Measurements from ENCODE around the gene TMEM132E.

Gene TMEM132E

GRCh38 chr17:34615326-34615725, 35.9 kb downstream of the TMEM132E start:
- CTCF ChIA-PET = interaction anchor here (1.3 kb wide), 1 partner anchor 30 kb away, joined by 3 read pairs; no protein-coding TSS in a partner anchor
- no peak for DNase-seq (ENCODE audit: extremely low spot score)
- POLR2A ChIA-PET = interaction anchor here (1.1 to 2.1 kb wide), 2 partner anchors 13 to 34 kb away, joined by 4 to 11 read pairs; no protein-coding TSS in a partner anchor
- no peak for TF ChIP-seq ARNT (IDR thresholded peaks at IDR 0.05)
- no peak for TF ChIP-seq SUZ12 (IDR thresholded peaks at IDR 0.05)
- TF ChIP-seq FOXA1 (IDR thresholded peaks at IDR 0.05) = no peak
- no peak for TF ChIP-seq FOXM1 (IDR thresholded peaks at IDR 0.05; ENCODE audit: borderline replicate concordance)
- no peak for TF ChIP-seq ELF4 (IDR thresholded peaks at IDR 0.05)
- TF ChIP-seq CTBP1 (IDR thresholded peaks at IDR 0.05; ENCODE audit: borderline replicate concordance) = no peak
- no peak for TF ChIP-seq SP1 (IDR thresholded peaks at IDR 0.05)
- no peak for TF ChIP-seq NFRKB (IDR thresholded peaks at IDR 0.05)
- TF ChIP-seq FOXK2 (IDR thresholded peaks at IDR 0.05) = no peak
- no peak for TF ChIP-seq BHLHE40 (IDR thresholded peaks at IDR 0.05; ENCODE audit: borderline replicate concordance)

GRCh38 chr17:34616148-34616547, 36.8 kb downstream of the TMEM132E start:
- ChIA-PET CTCF (interaction anchor here (1.3 kb wide), 1 partner anchor 31 kb away, joined by 3 read pairs; no protein-coding TSS in a partner anchor), POLR2A (interaction anchor here (0.9 to 2.1 kb wide), 2 partner anchors 13 to 35 kb away, joined by 3 to 11 read pairs; no protein-coding TSS in a partner anchor)
- no peak for TF ChIP-seq SP1 (IDR thresholded peaks at IDR 0.05)
- TF ChIP-seq FOXK2 (IDR thresholded peaks at IDR 0.05) = no peak
- DNase-seq (ENCODE audit: extremely low spot score) = no peak

GRCh38 chr17:34617398-34617797, 38.0 kb downstream of the TMEM132E start:
- TF ChIP-seq ARNT (IDR thresholded peaks at IDR 0.05) = no peak
- TF ChIP-seq FOXA1 (IDR thresholded peaks at IDR 0.05) = no peak
- TF ChIP-seq SUZ12 (IDR thresholded peaks at IDR 0.05) = no peak
- TF ChIP-seq SP1 (IDR thresholded peaks at IDR 0.05) = no peak
- no peak for TF ChIP-seq NFRKB (IDR thresholded peaks at IDR 0.05)
- TF ChIP-seq FOXM1 (IDR thresholded peaks at IDR 0.05; ENCODE audit: borderline replicate concordance) = no peak
- DNase-seq (ENCODE audit: extremely low spot score) = no peak
- ChIA-PET POLR2A (interaction anchor here (2.1 kb wide), 1 partner anchor 36 kb away, joined by 11 read pairs; no protein-coding TSS in a partner anchor), CTCF (no interaction called here)

GRCh38 chr17:34619687-34620217, 40.4 kb downstream of the TMEM132E start:
- POLR2A ChIA-PET = no interaction called here
- TF ChIP-seq CTBP1 (IDR thresholded peaks at IDR 0.05; ENCODE audit: borderline replicate concordance) = no peak
- no peak for TF ChIP-seq SUZ12 (IDR thresholded peaks at IDR 0.05)
- CTCF ChIA-PET = no interaction called here

GRCh38 chr17:34620458-34620857, 41.1 kb downstream of the TMEM132E start:
- POLR2A ChIA-PET = no interaction called here
- TF ChIP-seq TARDBP (IDR thresholded peaks at IDR 0.05) = no peak
- TF ChIP-seq FOXK2 (IDR thresholded peaks at IDR 0.05) = no peak
- no peak for TF ChIP-seq PKNOX1 (IDR thresholded peaks at IDR 0.05)
- TF ChIP-seq L3MBTL2 (conservative IDR thresholded peaks at IDR 0.05) = no peak
- TF ChIP-seq LEF1 (IDR thresholded peaks at IDR 0.05; ENCODE audit: borderline replicate concordance) = no peak
- TF ChIP-seq ARNT (IDR thresholded peaks at IDR 0.05) = no peak
- TF ChIP-seq HDGF (IDR thresholded peaks at IDR 0.05; ENCODE audit: borderline replicate concordance) = no peak

More at GRCh38 chr17:34619687-34620217, 40.4 kb downstream of the TMEM132E start:
- DNase-seq (ENCODE audit: extremely low spot score) = no peak

GRCh38 chr17:34622862-34623623, 43.7 kb downstream of the TMEM132E start:
- DNase-seq (ENCODE audit: extremely low spot score) = no peak
- POLR2A ChIA-PET = no interaction called here
- CTCF ChIA-PET = no interaction called here
- TF ChIP-seq FOXM1 (IDR thresholded peaks at IDR 0.05; ENCODE audit: borderline replicate concordance) (no peak), TARDBP (IDR thresholded peaks at IDR 0.05) (no peak), FOXK2 (IDR thresholded peaks at IDR 0.05) (no peak), CTBP1 (IDR thresholded peaks at IDR 0.05; ENCODE audit: borderline replicate concordance) (no peak), NFRKB (IDR thresholded peaks at IDR 0.05) (no peak), FOXA1 (IDR thresholded peaks at IDR 0.05) (no peak), L3MBTL2 (conservative IDR thresholded peaks at IDR 0.05) (no peak), SP1 (IDR thresholded peaks at IDR 0.05) (no peak), LEF1 (IDR thresholded peaks at IDR 0.05; ENCODE audit: borderline replicate concordance) (no peak), SUZ12 (IDR thresholded peaks at IDR 0.05) (no peak), ARNT (IDR thresholded peaks at IDR 0.05) (no peak), HDGF (IDR thresholded peaks at IDR 0.05; ENCODE audit: borderline replicate concordance) (no peak), ZNF384 (IDR thresholded peaks at IDR 0.05) (no peak), PKNOX1 (IDR thresholded peaks at IDR 0.05) (no peak), BHLHE40 (IDR thresholded peaks at IDR 0.05; ENCODE audit: borderline replicate concordance) (no peak)

More at GRCh38 chr17:34620458-34620857, 41.1 kb downstream of the TMEM132E start:
- no peak for DNase-seq (ENCODE audit: extremely low spot score)
- CTCF ChIA-PET = interaction anchor here (0.9 to 1.4 kb wide), 2 partner anchors 11 to 57 kb away, joined by 4 to 5 read pairs; no protein-coding TSS in a partner anchor
